HepG2 (cell line): Measurements from ENCODE around the gene SFXN5. TPM values are rescaled to one million over a fixed set of nuclear protein-coding genes. Genes with fewer than 3 reads are reported as not detected.

Experiments
- CBX5 ChIP-seq: sonication (generic); formaldehyde crosslinking; IDR thresholded peaks from 2 replicates; pipeline ENCODE4 v1.4.0; 2020; ENCODE audit warnings: missing genetic modification reagents, borderline replicate concordance
- SRY ChIP-seq: sonication (generic); formaldehyde crosslinking; IDR thresholded peaks from 2 replicates; pipeline ENCODE4 v1.8.0; 2022; ENCODE audit warnings: mild to moderate bottlenecking, missing genetic modification reagents
- TCF7L2 ChIP-seq: IDR thresholded peaks from 2 replicates; pipeline ENCODE4 v1.6.1; 2011; ENCODE audit warnings: mild to moderate bottlenecking, low read depth, low read length, moderate library complexity
- TEAD3 ChIP-seq: optimal IDR thresholded peaks from 2 replicates; pipeline ENCODE3; 2016; ENCODE audit warnings: borderline replicate concordance
- THYN1 ChIP-seq: sonication (generic); formaldehyde crosslinking; IDR thresholded peaks from 2 replicates; pipeline ENCODE4 v1.8.1; 2023; ENCODE audit warnings: low read depth, mild to moderate bottlenecking, moderate library complexity, missing genetic modification reagents, borderline replicate concordance
- ZBTB10 ChIP-seq: sonication (generic); formaldehyde crosslinking; IDR thresholded peaks from 2 replicates; pipeline ENCODE4 v1.4.0; 2020; ENCODE audit warnings: missing genetic modification reagents, borderline replicate concordance
- ZBTB7A ChIP-seq: sonication (generic); formaldehyde crosslinking; IDR thresholded peaks from 2 replicates; pipeline ENCODE4 v1.8.0; 2022; ENCODE audit warnings: mild to moderate bottlenecking, missing genetic modification reagents
- ZNF234 ChIP-seq: sonication (generic); formaldehyde crosslinking; conservative IDR thresholded peaks from 2 replicates; pipeline ENCODE4 v1.5.1; 2020; ENCODE audit warnings: mild to moderate bottlenecking, missing genetic modification reagents
- ZNF235 ChIP-seq: sonication (generic); formaldehyde crosslinking; IDR thresholded peaks from 2 replicates; pipeline ENCODE4 v1.8.1; 2023; ENCODE audit warnings: mild to moderate bottlenecking, missing genetic modification reagents, borderline replicate concordance
- ZNF512B ChIP-seq: sonication (generic); formaldehyde crosslinking; IDR thresholded peaks from 2 replicates; pipeline ENCODE4 v1.5.1; 2020; ENCODE audit warnings: missing genetic modification reagents, mild to moderate bottlenecking, borderline replicate concordance
- ZNF580 ChIP-seq: IDR thresholded peaks from 2 replicates; pipeline ENCODE4 v1.6.1; 2016; ENCODE audit warnings: low read depth, borderline replicate concordance
- ZNF619 ChIP-seq: sonication (generic); formaldehyde crosslinking; IDR thresholded peaks from 2 replicates; pipeline ENCODE4 v1.4.0; 2020; ENCODE audit warnings: mild to moderate bottlenecking, missing genetic modification reagents
- ZNF674 ChIP-seq: sonication (generic); formaldehyde crosslinking; IDR thresholded peaks from 2 replicates; pipeline ENCODE4 v1.5.0; 2020; ENCODE audit warnings: low read depth, mild to moderate bottlenecking, missing genetic modification reagents
- ZNF740 ChIP-seq: sonication (generic); formaldehyde crosslinking; IDR thresholded peaks from 2 replicates; pipeline ENCODE4 v1.4.0; 2020; ENCODE audit warnings: missing genetic modification reagents
- ZNF788 ChIP-seq: sonication (generic); formaldehyde crosslinking; IDR thresholded peaks from 2 replicates; pipeline ENCODE4 v1.5.0; 2020; ENCODE audit warnings: mild to moderate bottlenecking, missing genetic modification reagents, borderline replicate concordance
- polyA plus RNA-seq, 8 experiments: library from polyadenylated mRNA; depleted of rRNA in 3 of 8; stranded (reverse) in 7 of 8; unstranded in 1 of 8; fragments of >200 nt; fragmentation: Illumina TruSeq in 4 of 8; extraction: Trizol in 4 of 8; gene quantifications; 2 replicates each; pipeline versions ENCODE4 v1.2.1 to v1.2.3, GENCODE V29; 2011 to 2016; ENCODE audit warnings: low read depth in 4 of 8, missing spikeins in 1 of 8, mixed read lengths in 1 of 8; ENCODE audit not compliant: insufficient read depth in 1 of 8
- total RNA-seq, 5 experiments: library from RNA; depleted of rRNA; stranded (reverse); fragments of >200 nt; fragmentation: Illumina TruSeq; extraction: Trizol; gene quantifications; 2 replicates each; pipeline ENCODE4 v1.2.3, GENCODE V29; 2016; ENCODE audit warnings: low read depth in 1 of 5
- TF ChIP-seq, protein P1 (sequence below): sonication (generic); formaldehyde crosslinking; IDR thresholded peaks from 2 replicates; pipeline ENCODE4 v1.5.1; 2020; ENCODE audit warnings: mild to moderate bottlenecking, missing genetic modification reagents, moderate library complexity
- TF ChIP-seq, protein P2 (sequence below): sonication (generic); formaldehyde crosslinking; IDR thresholded peaks from 2 replicates; pipeline ENCODE4 v1.9.0; 2022; ENCODE audit warnings: low read depth, missing genetic modification reagents
- TF ChIP-seq, protein P3 (sequence below): sonication (generic); formaldehyde crosslinking; IDR thresholded peaks from 2 replicates; pipeline ENCODE4 v1.5.0; 2020; ENCODE audit warnings: missing genetic modification reagents

SFXN5 gene
- total and polyA plus RNA-seq, 2 of the 13 experiments (the other 11 are each of a cell fraction or from before 2014, with no cell fraction given) = 34.9 to 37.4 TPM

- TF ChIP-seq, protein P1, sequence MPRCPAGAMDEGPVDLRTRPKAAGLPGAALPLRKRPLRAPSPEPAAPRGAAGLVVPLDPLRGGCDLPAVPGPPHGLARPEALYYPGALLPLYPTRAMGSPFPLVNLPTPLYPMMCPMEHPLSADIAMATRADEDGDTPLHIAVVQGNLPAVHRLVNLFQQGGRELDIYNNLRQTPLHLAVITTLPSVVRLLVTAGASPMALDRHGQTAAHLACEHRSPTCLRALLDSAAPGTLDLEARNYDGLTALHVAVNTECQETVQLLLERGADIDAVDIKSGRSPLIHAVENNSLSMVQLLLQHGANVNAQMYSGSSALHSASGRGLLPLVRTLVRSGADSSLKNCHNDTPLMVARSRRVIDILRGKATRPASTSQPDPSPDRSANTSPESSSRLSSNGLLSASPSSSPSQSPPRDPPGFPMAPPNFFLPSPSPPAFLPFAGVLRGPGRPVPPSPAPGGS (CRISPR knock-in tag) = peak; percentile 61
- TF ChIP-seq THYN1 = no peak
- peak; percentile 84; the same call in 1 of the 2 replicates for TF ChIP-seq ZNF740 (CRISPR knock-in tag)
- no peak for TF ChIP-seq CBX5
- no peak for TF ChIP-seq ZNF235 (CRISPR knock-in tag)
- no peak for TF ChIP-seq ZBTB7A (CRISPR knock-in tag)
- TF ChIP-seq ZNF788 = 0 out of 2 replicates have a peak, but pooled peaks have one; percentile 22
- TF ChIP-seq ZNF234 = no peak
- TF ChIP-seq ZNF674 = no peak
- peak; percentile 51; the same call in 1 of the 2 replicates for TF ChIP-seq ZNF580 (CRISPR knock-in tag)
- no peak for TF ChIP-seq ZNF512B (CRISPR knock-in tag)
- TF ChIP-seq ZBTB10 (CRISPR knock-in tag) = no peak
- TF ChIP-seq, protein P2, sequence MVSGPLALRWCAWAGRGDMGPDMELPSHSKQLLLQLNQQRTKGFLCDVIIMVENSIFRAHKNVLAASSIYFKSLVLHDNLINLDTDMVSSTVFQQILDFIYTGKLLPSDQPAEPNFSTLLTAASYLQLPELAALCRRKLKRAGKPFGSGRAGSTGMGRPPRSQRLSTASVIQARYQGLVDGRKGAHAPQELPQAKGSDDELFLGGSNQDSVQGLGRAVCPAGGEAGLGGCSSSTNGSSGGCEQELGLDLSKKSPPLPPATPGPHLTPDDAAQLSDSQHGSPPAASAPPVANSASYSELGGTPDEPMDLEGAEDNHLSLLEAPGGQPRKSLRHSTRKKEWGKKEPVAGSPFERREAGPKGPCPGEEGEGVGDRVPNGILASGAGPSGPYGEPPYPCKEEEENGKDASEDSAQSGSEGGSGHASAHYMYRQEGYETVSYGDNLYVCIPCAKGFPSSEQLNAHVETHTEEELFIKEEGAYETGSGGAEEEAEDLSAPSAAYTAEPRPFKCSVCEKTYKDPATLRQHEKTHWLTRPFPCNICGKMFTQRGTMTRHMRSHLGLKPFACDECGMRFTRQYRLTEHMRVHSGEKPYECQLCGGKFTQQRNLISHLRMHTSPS (CRISPR knock-in tag) = no peak
- no peak for TF ChIP-seq TCF7L2
- TF ChIP-seq TEAD3 (CRISPR knock-in tag) = peak; percentile 6
- TF ChIP-seq, protein P3, sequence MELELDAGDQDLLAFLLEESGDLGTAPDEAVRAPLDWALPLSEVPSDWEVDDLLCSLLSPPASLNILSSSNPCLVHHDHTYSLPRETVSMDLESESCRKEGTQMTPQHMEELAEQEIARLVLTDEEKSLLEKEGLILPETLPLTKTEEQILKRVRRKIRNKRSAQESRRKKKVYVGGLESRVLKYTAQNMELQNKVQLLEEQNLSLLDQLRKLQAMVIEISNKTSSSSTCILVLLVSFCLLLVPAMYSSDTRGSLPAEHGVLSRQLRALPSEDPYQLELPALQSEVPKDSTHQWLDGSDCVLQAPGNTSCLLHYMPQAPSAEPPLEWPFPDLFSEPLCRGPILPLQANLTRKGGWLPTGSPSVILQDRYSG (CRISPR knock-in tag) = no peak
- 0 out of 2 replicates have a peak, but pooled peaks have one; percentile 55 for TF ChIP-seq ZNF619 (CRISPR knock-in tag)
- TF ChIP-seq SRY (CRISPR knock-in tag) = no peak
Measured at GRCh38 chr2:72893594-72894319, 177.8 kb downstream of the SFXN5 start (continued).
